ENCODE measurements around the gene SERPINB11.

GRCh38 chr18:63752636-63753035, 49.9 kb downstream of the SERPINB11 start:
- TF ChIP-seq ZNF384 (IDR thresholded peaks at IDR 0.05) (no peak), SP1 (IDR thresholded peaks at IDR 0.05) (no peak), SUZ12 (IDR thresholded peaks at IDR 0.05) (no peak), FOXM1 (IDR thresholded peaks at IDR 0.05; ENCODE audit: borderline replicate concordance) (no peak), PKNOX1 (IDR thresholded peaks at IDR 0.05) (no peak), FOXK2 (IDR thresholded peaks at IDR 0.05) (no peak), FOXA1 (IDR thresholded peaks at IDR 0.05) (no peak), CTBP1 (IDR thresholded peaks at IDR 0.05; ENCODE audit: borderline replicate concordance) (no peak), ELF4 (IDR thresholded peaks at IDR 0.05) (no peak), BHLHE40 (IDR thresholded peaks at IDR 0.05; ENCODE audit: borderline replicate concordance) (no peak), NFRKB (IDR thresholded peaks at IDR 0.05) (no peak), TARDBP (IDR thresholded peaks at IDR 0.05) (no peak)

Measured in HEK293T (cell line).